Endodermal cell (in vitro differentiated cells): ENCODE results near the gene CYP8B1. TPM values are rescaled to one million over a fixed set of nuclear protein-coding genes. Genes with fewer than 3 reads are reported as not detected.

Experiments used
- DNase-seq: peaks from one replicate; pipeline ENCODE4 v3.0.0-alpha.2; 2017
- H3K27ac ChIP-seq: 2 replicates; pipeline ENCODE4 v1.5.1; 2013; ENCODE audit warnings: mild to moderate bottlenecking, low read depth, low read length, moderate library complexity
- H3K27me3 ChIP-seq: 2 replicates; pipeline ENCODE4 v1.6.1; 2013; ENCODE audit warnings: mild to moderate bottlenecking, low read length, moderate library complexity; ENCODE audit not compliant: insufficient read depth, control insufficient read depth, poor library complexity, severe bottlenecking
- H3K36me3 ChIP-seq: 2 replicates; pipeline ENCODE4 v1.7.0; 2013; ENCODE audit warnings: mild to moderate bottlenecking, low read length, moderate library complexity; ENCODE audit not compliant: control insufficient read depth, insufficient read depth
- H3K4me1 ChIP-seq: one replicate; pipeline ENCODE4 v1.7.0; 2013; ENCODE audit warnings: low read length; ENCODE audit not compliant: control insufficient read depth, insufficient read depth
- H3K4me3 ChIP-seq: 2 replicates; pipeline ENCODE4 v1.5.1; 2013; ENCODE audit warnings: mild to moderate bottlenecking, low read length, moderate library complexity
- H3K9ac ChIP-seq: 2 replicates; pipeline ENCODE4 v1.6.1; 2013; ENCODE audit warnings: mild to moderate bottlenecking, low read length, moderate library complexity; ENCODE audit not compliant: poor library complexity, severe bottlenecking; ENCODE audit errors: extremely low read depth
- H3K9me3 ChIP-seq: 2 replicates; pipeline ENCODE4 v1.6.1; 2013; ENCODE audit warnings: mild to moderate bottlenecking, low read length, moderate library complexity; ENCODE audit not compliant: control insufficient read depth
- H3K27ac Mint-ChIP-seq: 2 replicates; pipeline ENCODE4 v1.8.0; 2020; ENCODE audit warnings: mixed read lengths
- H3K27me3 Mint-ChIP-seq: 2 replicates; pipeline ENCODE4 v1.8.0; 2021; ENCODE audit warnings: mild to moderate bottlenecking, mixed read lengths; ENCODE audit not compliant: insufficient read depth
- H3K36me3 Mint-ChIP-seq: 2 replicates; pipeline ENCODE4 v1.8.0; 2020; ENCODE audit warnings: low read depth, mixed read lengths
- H3K4me1 Mint-ChIP-seq: 2 replicates; pipeline ENCODE4 v1.8.0; 2020; ENCODE audit warnings: mixed read lengths
- H3K4me3 Mint-ChIP-seq: 2 replicates; pipeline ENCODE4 v1.8.0; 2020; ENCODE audit warnings: mild to moderate bottlenecking, moderate library complexity, mixed read lengths
- H3K9me3 Mint-ChIP-seq: 2 replicates; pipeline ENCODE4 v1.8.0; 2020; ENCODE audit warnings: mild to moderate bottlenecking, mixed read lengths
- CTCF ChIP-seq: fragments of 200-600 bp; sonication (generic); conservative IDR thresholded peaks from 2 replicates; pipeline ENCODE4 v1.5.0; 2021; ENCODE audit warnings: antibody characterized with exemption, mild to moderate bottlenecking
- WGBS, 2 experiments: methylation state at CpG; one replicate each; pipeline versions ENCODE4 v1.1.5 to v1.1.7; 2013; ENCODE audit warnings: missing lambda C conversion rate in 2 of 2, mixed read lengths in 1 of 2; ENCODE audit not compliant: insufficient coverage in 1 of 2, insufficient read length in 1 of 2; 5-methylcytosine and 5-hydroxymethylcytosine counted together
- total RNA-seq, 2 donors: library from RNA; stranded (reverse); fragmentation: NEBNext Ultra II Directional in 1 of 2; extraction: Animal tissue kit (Norgen Biotek cat#: 25700) in 1 of 2; gene quantifications; 2 replicates in 1 of 2; 3 replicates in 1 of 2; pipeline ENCODE4 v1.2.1, GENCODE V29; 2021

CYP8B1 gene
- total RNA-seq, 2 donors from 2014 or later, result not detected

GRCh38 chr3:42855219-42855546 lies 20.5 kb downstream of the CYP8B1 start:
- Mint-ChIP-seq H3K4me1 (no peaks in the 10 kb centered on the region), H3K9me3 (no peaks in the 10 kb centered on the region), H3K36me3 (no peaks in the 10 kb centered on the region), H3K27ac (no peak overlapping the region), H3K27me3 (peaks cover 2% of the 10 kb centered on the region), H3K4me3 (no peak overlapping the region)
- Histone ChIP-seq H3K27ac (no peak overlapping the region), H3K9ac (no peak overlapping the region), H3K27me3 (no peaks in the 10 kb centered on the region), H3K4me3 (no peak overlapping the region), H3K36me3 (no peaks in the 10 kb centered on the region), H3K4me1 (no peaks in the 10 kb centered on the region), H3K9me3 (no peaks in the 10 kb centered on the region)
- DNase-seq, result no peak
- no peak for TF ChIP-seq CTCF

GRCh38 chr3:42853739-42854302 lies 21.9 kb downstream of the CYP8B1 start:
- Histone ChIP-seq H3K4me1 (no peaks in the 10 kb centered on the region), H3K4me3 (no peak overlapping the region), H3K27ac (no peak overlapping the region), H3K36me3 (no peaks in the 10 kb centered on the region), H3K9me3 (no peaks in the 10 kb centered on the region), H3K27me3 (no peaks in the 10 kb centered on the region), H3K9ac (no peak overlapping the region)
- 92 to 93% methylated on average over 3 to 4 of the region's 4 CpGs for WGBS, 2 experiments
- Mint-ChIP-seq H3K4me1 (no peaks in the 10 kb centered on the region), H3K36me3 (no peaks in the 10 kb centered on the region), H3K27me3 (peaks cover 2% of the 10 kb centered on the region), H3K27ac (no peak overlapping the region), H3K4me3 (no peak overlapping the region), H3K9me3 (no peaks in the 10 kb centered on the region)
- no peak for TF ChIP-seq CTCF
- no peak for DNase-seq

GRCh38 chr3:42853056-42853455 lies 22.6 kb downstream of the CYP8B1 start:
- no peaks in the 10 kb centered on the region for H3K36me3 ChIP-seq
- Mint-ChIP-seq H3K36me3 (no peaks in the 10 kb centered on the region), H3K27ac (no peak overlapping the region), H3K4me3 (no peak overlapping the region), H3K27me3 (no peaks in the 10 kb centered on the region), H3K9me3 (no peaks in the 10 kb centered on the region), H3K4me1 (no peaks in the 10 kb centered on the region)
- H3K9ac ChIP-seq, result no peak overlapping the region
- H3K27ac ChIP-seq, result no peak overlapping the region
- H3K4me3 ChIP-seq, result no peak overlapping the region
- no peaks in the 10 kb centered on the region for H3K4me1 ChIP-seq
- H3K27me3 ChIP-seq, result no peaks in the 10 kb centered on the region
- DNase-seq, result no peak
- TF ChIP-seq CTCF, result no peak
- no peaks in the 10 kb centered on the region for H3K9me3 ChIP-seq
- 84 to 88% methylated on average over 1 of the region's 1 CpG for WGBS, 2 experiments
